ENCODE data around the gene DIS3L2.

The DIS3L2 gene

DNA sequence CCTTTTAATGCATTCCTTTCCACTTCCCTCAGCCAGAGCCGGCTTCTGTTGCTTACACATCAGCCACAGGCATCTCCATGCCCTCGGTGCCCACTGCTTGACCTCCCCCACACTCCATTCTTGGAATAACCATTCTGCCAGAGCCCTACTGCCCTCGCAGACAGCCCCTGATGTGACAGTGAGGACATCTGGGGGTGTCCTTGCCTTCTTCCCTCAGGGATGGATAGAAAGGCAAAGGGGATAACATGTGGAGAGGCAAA is 28.9 kb upstream of the DIS3L2 start:
- Histone ChIP-seq H3K4me1 (ENCODE audit: insufficient read depth, low read length, severe bottlenecking) (peaks cover 7% of the 10 kb centered on the region), H4K20me1 (ENCODE audit: insufficient read depth, low read length) (no peaks in the 10 kb centered on the region), H3K27ac (ENCODE audit: low read depth, low read length, poor library complexity, severe bottlenecking) (no peak overlapping the region), H3K9me3 (ENCODE audit: low read length) (no peaks in the 10 kb centered on the region), H2AFZ (ENCODE audit: low read length) (no peak overlapping the region), H3K27me3 (ENCODE audit: insufficient read depth, low read length) (peaks cover 5% of the 10 kb centered on the region; the same call in 1 of the 2 replicates), H3K4me2 (ENCODE audit: low read length) (no peak overlapping the region), H3K9ac (ENCODE audit: low read length) (no peak overlapping the region), H3K9me2 (ENCODE audit: low read depth, low read length) (no peaks in the 10 kb centered on the region), H3K79me2 (ENCODE audit: insufficient read depth, low read length) (no peaks in the 10 kb centered on the region), H3F3A (ENCODE audit: insufficient read depth, low read length) (no peaks in the 10 kb centered on the region), H3K36me3 (ENCODE audit: insufficient read depth, low read length) (no peaks in the 10 kb centered on the region), H3K4me3 (ENCODE audit: low read depth, low read length, poor library complexity, severe bottlenecking) (no peak overlapping the region)
- TF ChIP-seq, protein P1, sequence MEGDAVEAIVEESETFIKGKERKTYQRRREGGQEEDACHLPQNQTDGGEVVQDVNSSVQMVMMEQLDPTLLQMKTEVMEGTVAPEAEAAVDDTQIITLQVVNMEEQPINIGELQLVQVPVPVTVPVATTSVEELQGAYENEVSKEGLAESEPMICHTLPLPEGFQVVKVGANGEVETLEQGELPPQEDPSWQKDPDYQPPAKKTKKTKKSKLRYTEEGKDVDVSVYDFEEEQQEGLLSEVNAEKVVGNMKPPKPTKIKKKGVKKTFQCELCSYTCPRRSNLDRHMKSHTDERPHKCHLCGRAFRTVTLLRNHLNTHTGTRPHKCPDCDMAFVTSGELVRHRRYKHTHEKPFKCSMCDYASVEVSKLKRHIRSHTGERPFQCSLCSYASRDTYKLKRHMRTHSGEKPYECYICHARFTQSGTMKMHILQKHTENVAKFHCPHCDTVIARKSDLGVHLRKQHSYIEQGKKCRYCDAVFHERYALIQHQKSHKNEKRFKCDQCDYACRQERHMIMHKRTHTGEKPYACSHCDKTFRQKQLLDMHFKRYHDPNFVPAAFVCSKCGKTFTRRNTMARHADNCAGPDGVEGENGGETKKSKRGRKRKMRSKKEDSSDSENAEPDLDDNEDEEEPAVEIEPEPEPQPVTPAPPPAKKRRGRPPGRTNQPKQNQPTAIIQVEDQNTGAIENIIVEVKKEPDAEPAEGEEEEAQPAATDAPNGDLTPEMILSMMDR (IDR thresholded peaks at IDR 0.05; ENCODE audit: low read length): no peak
- TF ChIP-seq EZH2 (IDR thresholded peaks at IDR 0.05; ENCODE audit: borderline replicate concordance, low read length): no peak

DNA sequence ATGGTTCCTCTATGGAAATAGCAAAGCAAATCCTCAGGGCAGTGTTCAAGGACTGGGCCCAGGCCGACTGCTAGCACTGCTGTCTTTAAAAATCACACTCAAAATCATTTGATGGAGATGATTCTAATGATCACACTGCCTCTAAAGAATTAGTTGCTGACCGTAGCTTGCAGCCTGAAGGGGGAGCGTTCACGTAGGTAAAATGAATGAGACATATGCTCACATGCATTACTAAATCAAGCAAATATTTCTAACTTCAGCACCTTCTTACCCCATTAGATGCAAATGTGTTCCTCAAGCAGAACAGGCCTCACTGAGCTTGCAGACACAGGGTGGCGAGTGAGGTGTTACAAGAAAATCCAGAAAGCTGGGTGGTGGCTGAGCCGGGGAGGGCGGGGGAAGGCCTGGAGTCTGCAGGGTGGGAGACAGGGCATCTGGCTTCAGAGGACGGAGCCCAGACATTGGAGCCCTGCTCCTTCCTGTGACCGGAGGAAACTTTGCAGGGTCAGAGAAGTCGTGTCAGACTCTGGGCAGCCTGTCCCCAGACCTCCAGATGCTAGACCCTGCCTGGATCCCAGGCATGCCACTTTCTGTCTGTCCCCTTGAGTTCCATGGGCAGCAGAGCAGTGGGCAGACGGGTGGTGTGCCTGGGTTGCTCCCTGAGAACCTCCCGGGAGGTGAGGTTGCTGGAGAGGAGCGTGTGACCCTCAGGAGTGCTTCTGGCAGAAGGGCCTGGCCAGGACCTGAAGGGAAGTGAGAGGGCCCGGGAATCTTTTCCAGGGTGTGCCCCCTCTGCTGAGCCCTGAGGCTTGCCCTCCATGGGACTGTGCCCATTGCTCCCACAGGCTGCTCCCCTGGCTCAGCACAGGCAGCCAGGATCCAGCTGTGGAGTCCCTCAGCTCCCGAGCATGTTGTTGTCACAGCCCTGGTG is 28.3 kb upstream of the DIS3L2 start:
- Histone ChIP-seq H3K79me2 (ENCODE audit: insufficient read depth, low read length) (no peaks in the 10 kb centered on the region), H4K20me1 (ENCODE audit: insufficient read depth, low read length) (no peaks in the 10 kb centered on the region), H3K4me2 (ENCODE audit: low read length) (no peak overlapping the region), H2AFZ (ENCODE audit: low read length) (no peak overlapping the region), H3K36me3 (ENCODE audit: insufficient read depth, low read length) (no peaks in the 10 kb centered on the region), H3K27ac (ENCODE audit: low read depth, low read length, poor library complexity, severe bottlenecking) (no peak overlapping the region), H3F3A (ENCODE audit: insufficient read depth, low read length) (no peaks in the 10 kb centered on the region), H3K4me3 (ENCODE audit: low read depth, low read length, poor library complexity, severe bottlenecking) (no peak overlapping the region), H3K9me2 (ENCODE audit: low read depth, low read length) (no peaks in the 10 kb centered on the region), H3K4me1 (ENCODE audit: insufficient read depth, low read length, severe bottlenecking) (peaks cover 7% of the 10 kb centered on the region), H3K9me3 (ENCODE audit: low read length) (no peaks in the 10 kb centered on the region), H3K27me3 (ENCODE audit: insufficient read depth, low read length) (peaks cover 5% of the 10 kb centered on the region; the same call in 1 of the 2 replicates), H3K9ac (ENCODE audit: low read length) (no peak overlapping the region)
- TF ChIP-seq, protein P1 (IDR thresholded peaks at IDR 0.05; ENCODE audit: low read length): peak; percentile 29; the same call in 1 of the 2 replicates
- TF ChIP-seq EZH2 (IDR thresholded peaks at IDR 0.05; ENCODE audit: borderline replicate concordance, low read length): no peak

DNA sequence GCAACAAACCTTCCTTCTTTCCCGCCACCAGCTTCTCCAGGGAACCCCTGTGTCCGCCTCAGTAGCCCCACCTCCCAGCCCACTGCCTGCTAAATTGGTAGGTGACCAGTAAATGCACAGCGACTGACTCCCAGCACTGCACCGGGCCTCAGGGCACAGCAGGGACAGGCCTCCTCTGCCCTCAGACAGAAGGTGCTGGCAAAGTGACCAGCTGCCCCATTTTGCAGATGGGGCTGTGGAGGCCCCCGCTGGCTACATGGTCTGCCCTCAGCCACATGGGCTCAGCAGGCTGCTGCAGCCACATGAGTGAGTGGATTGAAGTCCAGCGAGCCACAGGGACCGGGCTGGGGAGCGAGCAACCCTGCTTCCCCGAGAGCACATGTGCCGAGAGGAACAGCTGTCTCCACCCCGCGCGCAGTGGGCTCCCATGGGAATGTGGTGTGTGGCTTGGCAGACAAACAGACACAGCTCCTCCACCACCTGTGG is 27.6 kb upstream of the DIS3L2 start:
- Histone ChIP-seq H4K20me1 (ENCODE audit: insufficient read depth, low read length) (no peaks in the 10 kb centered on the region), H3K4me1 (ENCODE audit: insufficient read depth, low read length, severe bottlenecking) (peaks cover 7% of the 10 kb centered on the region)

More for the DNA sequence above, 27.6 kb upstream of the DIS3L2 start:
- Histone ChIP-seq H3K36me3 (ENCODE audit: insufficient read depth, low read length) (no peaks in the 10 kb centered on the region), H3K27me3 (ENCODE audit: insufficient read depth, low read length) (peaks cover 5% of the 10 kb centered on the region; the same call in 1 of the 2 replicates), H2AFZ (ENCODE audit: low read length) (no peak overlapping the region), H3K79me2 (ENCODE audit: insufficient read depth, low read length) (no peaks in the 10 kb centered on the region), H3K27ac (ENCODE audit: low read depth, low read length, poor library complexity, severe bottlenecking) (no peak overlapping the region), H3K9ac (ENCODE audit: low read length) (no peak overlapping the region), H3K4me2 (ENCODE audit: low read length) (no peak overlapping the region), H3F3A (ENCODE audit: insufficient read depth, low read length) (no peaks in the 10 kb centered on the region), H3K9me3 (ENCODE audit: low read length) (no peaks in the 10 kb centered on the region), H3K4me3 (ENCODE audit: low read depth, low read length, poor library complexity, severe bottlenecking) (no peak overlapping the region), H3K9me2 (ENCODE audit: low read depth, low read length) (no peaks in the 10 kb centered on the region)
- TF ChIP-seq EZH2 (IDR thresholded peaks at IDR 0.05; ENCODE audit: borderline replicate concordance, low read length): no peak
- TF ChIP-seq, protein P1 (IDR thresholded peaks at IDR 0.05; ENCODE audit: low read length): no peak

Data from OCI-LY1 (cell line).